Suprapubic skin (tissue), 4 donors: Measurements from ENCODE around the gene CMA1. TPM values are rescaled to one million over a fixed set of nuclear protein-coding genes. Genes with fewer than 3 reads are reported as not detected.

Source experiments
- DNase-seq, 2 donors: peaks; one replicate each; pipeline ENCODE4 v3.0.0-alpha.2; 2019; ENCODE audit warnings: low spot score in 2 of 2
- H3K27ac ChIP-seq: fragments of 200-600 bp; sonication (generic); one replicate; pipeline ENCODE4 v1.5.1; 2019
- H3K27me3 ChIP-seq: fragments of 200-600 bp; sonication (generic); one replicate; pipeline ENCODE4 v1.5.1; 2019
- H3K36me3 ChIP-seq: fragments of 200-600 bp; sonication (generic); one replicate; pipeline ENCODE4 v1.5.1; 2019
- H3K4me1 ChIP-seq: fragments of 200-600 bp; sonication (generic); one replicate; pipeline ENCODE4 v1.5.1; 2019
- H3K4me3 ChIP-seq: fragments of 200-600 bp; sonication (generic); one replicate; pipeline ENCODE4 v1.5.1; 2019; ENCODE audit warnings: mild to moderate bottlenecking
- H3K9me3 ChIP-seq: fragments of 200-600 bp; sonication (generic); one replicate; pipeline ENCODE4 v1.5.1; 2019
- EP300 ChIP-seq: sonication (generic); formaldehyde crosslinking; IDR thresholded peaks from one replicate; pipeline ENCODE4 v1.6.1; 2017; ENCODE audit warnings: antibody characterized with exemption
- POLR2A ChIP-seq, 2 donors: fragments of 450-650 bp; IDR thresholded peaks; one replicate each; pipeline ENCODE4 v1.6.1; 2017; ENCODE audit warnings: antibody characterized with exemption in 2 of 2, mild to moderate bottlenecking in 2 of 2, moderate library complexity in 2 of 2
- POLR2AphosphoS5 ChIP-seq, 3 donors: sonication (generic); formaldehyde crosslinking; IDR thresholded peaks; one replicate each; pipeline ENCODE4 v1.6.1; 2017; ENCODE audit warnings: antibody characterized with exemption in 3 of 3
- WGBS: methylation state at CpG from one replicate; pipeline ENCODE4 v1.1.5; 2018; 5-methylcytosine and 5-hydroxymethylcytosine counted together
- total RNA-seq, 4 donors: library from RNA; depleted of rRNA; stranded (reverse); fragments of >200 nt; gene quantifications; one replicate each; pipeline ENCODE4 v1.1.0, GENCODE V29; 2016
- TF ChIP-seq, protein P1 (sequence below), 2 donors: fragments of 200-600 bp in 1 of 2; fragments of 450-650 bp in 1 of 2; sonication (generic) in 1 of 2; IDR thresholded peaks; one replicate each; pipeline ENCODE4 v1.5.1; 2016 to 2019; ENCODE audit warnings: antibody characterized with exemption in 2 of 2, mild to moderate bottlenecking in 1 of 2, moderate library complexity in 1 of 2

The CMA1 gene
- total RNA-seq, 4 donors from 2014 or later: not detected

DNA sequence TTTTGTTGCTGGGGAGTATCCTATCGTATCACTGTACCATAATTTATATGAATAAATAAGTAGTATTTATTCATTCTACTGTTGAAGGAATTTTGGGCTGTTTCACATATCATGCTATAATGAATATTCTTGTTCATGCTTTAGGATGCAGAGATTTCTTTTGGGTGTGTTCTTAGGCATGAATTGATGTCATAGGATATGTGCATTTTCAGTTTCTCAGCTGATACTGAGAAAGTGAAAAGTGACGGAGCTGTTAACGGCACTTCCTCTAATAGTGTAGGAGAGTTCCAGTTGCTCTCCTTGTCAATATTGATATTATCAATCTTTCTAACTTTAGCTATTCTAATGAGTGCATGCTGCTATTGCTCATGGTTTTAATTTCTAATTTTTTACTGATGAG lies 42.3 kb downstream of the CMA1 start:
- no peak for DNase-seq
- Histone ChIP-seq H3K4me3 (no peak overlapping the region), H3K4me1 (no peaks in the 10 kb centered on the region), H3K27me3 (no peaks in the 10 kb centered on the region), H3K36me3 (no peaks in the 10 kb centered on the region), H3K9me3 (no peaks in the 10 kb centered on the region), H3K27ac (no peak overlapping the region)
- TF ChIP-seq, protein P1, sequence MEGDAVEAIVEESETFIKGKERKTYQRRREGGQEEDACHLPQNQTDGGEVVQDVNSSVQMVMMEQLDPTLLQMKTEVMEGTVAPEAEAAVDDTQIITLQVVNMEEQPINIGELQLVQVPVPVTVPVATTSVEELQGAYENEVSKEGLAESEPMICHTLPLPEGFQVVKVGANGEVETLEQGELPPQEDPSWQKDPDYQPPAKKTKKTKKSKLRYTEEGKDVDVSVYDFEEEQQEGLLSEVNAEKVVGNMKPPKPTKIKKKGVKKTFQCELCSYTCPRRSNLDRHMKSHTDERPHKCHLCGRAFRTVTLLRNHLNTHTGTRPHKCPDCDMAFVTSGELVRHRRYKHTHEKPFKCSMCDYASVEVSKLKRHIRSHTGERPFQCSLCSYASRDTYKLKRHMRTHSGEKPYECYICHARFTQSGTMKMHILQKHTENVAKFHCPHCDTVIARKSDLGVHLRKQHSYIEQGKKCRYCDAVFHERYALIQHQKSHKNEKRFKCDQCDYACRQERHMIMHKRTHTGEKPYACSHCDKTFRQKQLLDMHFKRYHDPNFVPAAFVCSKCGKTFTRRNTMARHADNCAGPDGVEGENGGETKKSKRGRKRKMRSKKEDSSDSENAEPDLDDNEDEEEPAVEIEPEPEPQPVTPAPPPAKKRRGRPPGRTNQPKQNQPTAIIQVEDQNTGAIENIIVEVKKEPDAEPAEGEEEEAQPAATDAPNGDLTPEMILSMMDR (IDR thresholded peaks at IDR 0.05): no peak
- TF ChIP-seq POLR2AphosphoS5 (IDR thresholded peaks at IDR 0.05) (no peak), POLR2A (IDR thresholded peaks at IDR 0.05) (no peak), EP300 (no peak)
- 88% methylated on average over 3 of the region's 3 CpGs for WGBS

DNA sequence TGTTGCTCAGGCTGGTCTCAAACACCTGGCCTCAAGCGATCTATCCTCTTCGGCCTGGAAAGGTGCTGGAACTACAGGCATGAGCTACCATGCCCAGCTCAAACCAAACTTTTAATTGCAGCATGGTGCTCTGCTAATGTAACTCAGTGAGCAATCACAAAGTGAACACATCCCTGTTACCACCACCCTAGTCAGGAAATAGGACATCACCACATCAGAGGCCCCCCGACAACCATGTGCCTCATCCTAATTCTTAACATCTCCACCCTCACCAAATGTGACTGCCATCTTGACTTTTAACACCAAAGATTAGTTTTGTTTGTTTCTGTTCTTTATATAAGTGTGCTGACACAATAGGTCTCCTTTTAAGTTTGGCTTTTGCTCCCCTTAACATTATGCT lies 42.7 kb downstream of the CMA1 start:
- TF ChIP-seq POLR2AphosphoS5 (IDR thresholded peaks at IDR 0.05): no peak
- no peak for TF ChIP-seq POLR2A (IDR thresholded peaks at IDR 0.05)
- no peak for TF ChIP-seq EP300
- TF ChIP-seq, protein P1 (IDR thresholded peaks at IDR 0.05): no peak

DNA sequence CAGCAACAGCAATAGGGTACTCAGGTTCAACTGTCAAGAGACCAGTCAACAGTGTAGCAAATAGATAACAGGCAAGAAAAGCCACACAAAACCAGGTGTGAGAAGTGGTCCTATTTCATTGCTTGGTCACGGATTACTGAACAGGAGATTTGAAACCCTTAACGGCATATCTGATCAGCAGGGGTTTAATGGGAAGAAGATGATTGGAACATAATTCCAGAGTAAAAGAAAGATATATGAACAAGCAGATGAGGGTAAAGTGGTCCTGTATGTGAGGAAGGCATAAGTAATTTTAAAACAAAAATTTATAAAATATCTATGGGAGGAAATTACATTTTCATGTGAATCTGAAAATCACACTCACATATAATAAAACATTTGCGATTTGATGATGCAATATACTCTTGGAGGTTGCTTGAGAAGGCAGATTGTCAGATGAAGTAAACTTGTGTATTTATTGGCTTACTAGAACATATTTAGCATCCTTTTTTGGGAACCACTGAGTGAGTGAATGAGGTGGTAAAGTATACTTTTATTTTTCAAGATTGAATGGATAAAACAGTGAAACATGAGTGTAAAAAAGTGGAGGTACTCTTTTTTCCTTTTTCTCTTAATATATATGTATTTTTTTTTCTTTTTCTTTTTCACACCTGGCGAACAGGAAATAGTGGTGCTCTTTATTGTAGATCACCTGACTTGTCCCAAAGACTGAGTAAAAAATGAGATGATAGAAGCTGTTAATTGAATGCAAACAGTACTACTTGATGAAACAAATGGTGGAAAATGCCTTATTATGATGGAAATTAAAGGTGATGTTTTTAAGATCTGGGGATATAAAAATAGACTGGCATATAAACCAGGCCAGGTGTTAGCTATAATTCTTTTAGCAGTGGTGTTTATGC lies 43.9 kb downstream of the CMA1 start:
- H3K9me3 ChIP-seq: no peaks in the 10 kb centered on the region
- no peaks in the 10 kb centered on the region for H3K27me3 ChIP-seq
- DNase-seq: no peak
- H3K4me3 ChIP-seq: no peak overlapping the region
- no peaks in the 10 kb centered on the region for H3K36me3 ChIP-seq
- H3K4me1 ChIP-seq: no peaks in the 10 kb centered on the region
- TF ChIP-seq, protein P1 (IDR thresholded peaks at IDR 0.05): no peak
- TF ChIP-seq POLR2A (IDR thresholded peaks at IDR 0.05): no peak
- TF ChIP-seq POLR2AphosphoS5 (IDR thresholded peaks at IDR 0.05): no peak
- no peak for TF ChIP-seq EP300
- WGBS: 82% methylated on average over 4 of the region's 4 CpGs
- H3K27ac ChIP-seq: no peak overlapping the region

More for the DNA sequence above, 42.7 kb downstream of the CMA1 start:
- Histone ChIP-seq H3K4me3 (no peak overlapping the region), H3K4me1 (no peaks in the 10 kb centered on the region), H3K27me3 (no peaks in the 10 kb centered on the region), H3K9me3 (no peaks in the 10 kb centered on the region), H3K36me3 (no peaks in the 10 kb centered on the region), H3K27ac (no peak overlapping the region)
- no peak for DNase-seq
- 92% methylated on average over 3 of the region's 3 CpGs for WGBS

DNA sequence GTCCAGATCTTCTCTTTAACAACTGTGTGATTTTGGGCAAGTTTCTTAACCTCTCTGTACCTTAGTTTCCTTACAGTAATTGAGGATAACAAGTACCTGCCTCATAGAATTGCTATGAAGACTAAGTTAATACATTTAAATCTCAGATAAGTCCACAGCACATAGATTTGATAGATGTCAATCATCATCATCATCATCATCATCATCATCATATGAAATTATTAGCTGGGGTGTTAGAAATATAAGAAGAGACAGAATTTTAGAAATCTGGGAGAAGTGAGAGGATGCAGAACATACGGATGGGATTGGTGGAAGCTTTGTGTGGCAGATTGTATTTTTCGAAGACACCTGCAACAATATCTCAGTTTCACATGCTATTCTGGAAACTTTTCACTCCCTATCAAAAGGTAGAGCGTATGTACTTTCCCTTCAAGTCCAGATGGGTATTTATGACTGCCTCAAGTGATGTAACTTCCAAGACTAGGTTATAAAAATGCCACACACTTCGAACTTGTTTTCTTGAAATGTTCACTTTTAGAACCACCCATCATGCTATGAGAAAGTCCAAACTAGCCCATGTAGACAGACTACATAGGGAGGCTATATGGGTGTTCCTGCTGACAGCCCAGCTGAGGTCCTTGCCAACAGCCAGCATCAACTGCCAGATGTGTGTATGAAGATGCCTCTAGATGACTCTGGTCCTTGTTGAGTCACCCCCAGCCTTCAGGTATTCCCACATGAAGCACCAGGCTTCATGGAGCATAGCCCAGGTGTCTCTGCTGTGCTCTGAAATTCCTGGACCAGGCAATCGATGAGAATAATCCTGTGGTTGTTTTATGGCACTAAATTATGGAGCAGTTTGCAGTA lies 44.8 kb downstream of the CMA1 start:
- Histone ChIP-seq H3K27ac (no peak overlapping the region), H3K4me1 (no peaks in the 10 kb centered on the region), H3K4me3 (no peak overlapping the region), H3K36me3 (no peaks in the 10 kb centered on the region), H3K9me3 (no peaks in the 10 kb centered on the region), H3K27me3 (no peaks in the 10 kb centered on the region)
- no peak for TF ChIP-seq POLR2A (IDR thresholded peaks at IDR 0.05)
- no peak for TF ChIP-seq POLR2AphosphoS5 (IDR thresholded peaks at IDR 0.05)
- TF ChIP-seq EP300: no peak
- TF ChIP-seq, protein P1 (IDR thresholded peaks at IDR 0.05): no peak
- no peak for DNase-seq
- WGBS: 65% methylated on average over 5 of the region's 5 CpGs

DNA sequence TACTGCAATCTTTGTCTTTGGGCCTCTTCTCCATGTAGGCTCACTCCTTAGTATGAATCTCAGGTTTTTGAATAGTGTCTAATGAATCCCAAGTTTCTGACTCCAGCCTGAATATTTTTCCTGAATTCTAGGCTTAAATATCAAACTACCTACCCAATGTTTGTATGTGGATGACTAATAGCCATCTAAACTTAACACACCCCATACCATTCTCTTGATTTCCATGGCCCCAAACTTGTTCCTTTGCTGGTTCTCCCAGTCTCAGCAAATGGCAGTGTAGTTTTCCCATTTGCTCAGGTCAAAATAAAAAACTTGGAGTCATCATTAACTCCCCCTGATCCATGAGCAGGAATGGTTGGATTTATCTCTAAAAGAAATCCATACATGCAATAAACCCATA lies 46.7 kb downstream of the CMA1 start:
- H3K36me3 ChIP-seq: no peaks in the 10 kb centered on the region
- no peak for DNase-seq
- H3K9me3 ChIP-seq: no peaks in the 10 kb centered on the region
- TF ChIP-seq, protein P1 (IDR thresholded peaks at IDR 0.05): no peak
- TF ChIP-seq POLR2A (IDR thresholded peaks at IDR 0.05) (no peak), EP300 (no peak), POLR2AphosphoS5 (IDR thresholded peaks at IDR 0.05) (no peak)
- H3K27ac ChIP-seq: no peak overlapping the region
- H3K4me1 ChIP-seq: no peaks in the 10 kb centered on the region
- H3K4me3 ChIP-seq: no peak overlapping the region
- no peaks in the 10 kb centered on the region for H3K27me3 ChIP-seq
